Liver (tissue), 9 donors: Measurements from ENCODE around the gene TIMMDC1. TPM values are rescaled to one million over a fixed set of nuclear protein-coding genes. Genes with fewer than 3 reads are reported as not detected.
A peak's percentile ranks its signal among the peaks of the same experiment; 100 is the strongest.

ENCODE experiments used
- DNase-seq: peaks from one replicate; pipeline ENCODE4 v3.0.0-alpha.2; 2017; ENCODE audit warnings: low spot score
- H3K27ac ChIP-seq, 2 donors: one replicate each; pipeline ENCODE4 v1.7.0; 2013; ENCODE audit warnings: inconsistent platforms in 2 of 2, low read length in 2 of 2, control low read depth in 1 of 2, low read depth in 1 of 2, mild to moderate bottlenecking in 1 of 2
- H3K27me3 ChIP-seq, 4 donors: one replicate each; pipeline versions ENCODE4 v1.6.1 to v1.7.0; 2013; ENCODE audit warnings: low read length in 3 of 4, inconsistent platforms in 1 of 4, mild to moderate bottlenecking in 1 of 4, moderate library complexity in 1 of 4; ENCODE audit not compliant: control insufficient read depth in 4 of 4, insufficient read depth in 4 of 4
- H3K36me3 ChIP-seq, 4 donors: one replicate each; pipeline versions ENCODE4 v1.6.1 to v1.7.0; 2013; ENCODE audit warnings: low read length in 3 of 4, mild to moderate bottlenecking in 3 of 4, low read depth in 1 of 4, moderate library complexity in 1 of 4; ENCODE audit not compliant: control insufficient read depth in 4 of 4, insufficient read depth in 3 of 4
- H3K4me1 ChIP-seq, 4 donors: one replicate each; pipeline versions ENCODE4 v1.6.1 to v1.7.0; 2013; ENCODE audit warnings: low read length in 3 of 4, mild to moderate bottlenecking in 3 of 4, moderate library complexity in 1 of 4; ENCODE audit not compliant: control insufficient read depth in 4 of 4, insufficient read depth in 4 of 4
- H3K4me3 ChIP-seq, 3 donors: one replicate each; pipeline versions ENCODE4 v1.6.1 to v1.7.0; 2013; ENCODE audit warnings: low read length in 3 of 3, control low read depth in 1 of 3, low read depth in 1 of 3, mild to moderate bottlenecking in 1 of 3
- H3K9ac ChIP-seq, 2 donors: one replicate each; pipeline ENCODE4 v1.7.0; 2013; ENCODE audit warnings: low read length in 2 of 2, mild to moderate bottlenecking in 2 of 2, moderate library complexity in 2 of 2, control low read depth in 1 of 2, low read depth in 1 of 2
- H3K9me3 ChIP-seq, 4 donors: one replicate each; pipeline versions ENCODE4 v1.6.1 to v1.7.0; 2013; ENCODE audit warnings: low read length in 3 of 4; ENCODE audit not compliant: control insufficient read depth in 4 of 4
- CTCF ChIP-seq: fragments of 150-350 bp; IDR thresholded peaks from 2 replicates; pipeline ENCODE4 v1.5.1; 2017; ENCODE audit warnings: improper control_type of control experiment, low read depth, low read length; ENCODE audit not compliant: missing input control
- EGR1 ChIP-seq, 2 donors: IDR thresholded peaks; 2 replicates each; pipeline ENCODE4 v1.6.1; 2016 to 2018; ENCODE audit warnings: antibody characterized with exemption in 2 of 2, low read depth in 2 of 2
- FOXA1 ChIP-seq: IDR thresholded peaks from 2 replicates; pipeline ENCODE4 v1.6.1; 2016; ENCODE audit warnings: antibody characterized with exemption
- GABPA ChIP-seq, 2 donors: IDR thresholded peaks in 1 of 2; conservative IDR thresholded peaks in 1 of 2; 2 replicates each; pipeline ENCODE4 v1.6.1; 2016; ENCODE audit warnings: antibody characterized with exemption in 2 of 2, mild to moderate bottlenecking in 1 of 2, moderate library complexity in 1 of 2
- HNF4A ChIP-seq, 2 donors: conservative IDR thresholded peaks; 2 replicates each; pipeline ENCODE4 v1.6.1; 2016; ENCODE audit warnings: antibody characterized with exemption in 2 of 2, mild to moderate bottlenecking in 2 of 2
- HNF4G ChIP-seq: IDR thresholded peaks from 2 replicates; pipeline ENCODE4 v1.6.1; 2016; ENCODE audit warnings: antibody characterized with exemption
- JUND ChIP-seq, 2 donors: IDR thresholded peaks; 2 replicates each; pipeline ENCODE4 v1.6.1; 2016; ENCODE audit warnings: antibody characterized with exemption in 2 of 2
- RAD21 ChIP-seq, 2 donors: IDR thresholded peaks; 2 replicates each; pipeline ENCODE4 v1.6.1; 2016; ENCODE audit warnings: antibody characterized with exemption in 2 of 2, mild to moderate bottlenecking in 2 of 2
- REST ChIP-seq: IDR thresholded peaks from 2 replicates; pipeline ENCODE4 v1.6.1; 2016; ENCODE audit warnings: antibody characterized with exemption, mild to moderate bottlenecking
- SP1 ChIP-seq: IDR thresholded peaks from 2 replicates; pipeline ENCODE4 v1.6.1; 2018; ENCODE audit warnings: antibody characterized with exemption, mild to moderate bottlenecking
- TAF1 ChIP-seq: conservative IDR thresholded peaks from 2 replicates; pipeline ENCODE4 v1.6.1; 2016; ENCODE audit warnings: antibody characterized with exemption, mild to moderate bottlenecking
- YY1 ChIP-seq: IDR thresholded peaks from 2 replicates; pipeline ENCODE4 v1.6.1; 2016; ENCODE audit warnings: antibody characterized with exemption, mild to moderate bottlenecking
- ZBTB33 ChIP-seq: IDR thresholded peaks from 2 replicates; pipeline ENCODE4 v1.6.1; 2016; ENCODE audit warnings: antibody characterized with exemption
- WGBS: extraction: QIAGEN DNeasy Blood & Tissue Kit; methylation state at CpG from one replicate; pipeline ENCODE4 v1.1.7; 2013; 5-methylcytosine and 5-hydroxymethylcytosine counted together
- polyA plus RNA-seq, 2 donors: library from polyadenylated mRNA; stranded (reverse) in 1 of 2; unstranded in 1 of 2; fragments of 200-250 nt in 1 of 2; fragments of >200 nt in 1 of 2; fragmentation: Nextera tagmentation in 1 of 2; extraction: Ambion mirVana in 1 of 2; gene quantifications; one replicate each; pipeline versions ENCODE4 v1.2.1 to v1.2.3, GENCODE V29; 2013 to 2015
- total RNA-seq, 2 donors: library from RNA; depleted of rRNA; stranded (reverse); fragments of >200 nt; gene quantifications; one replicate each; pipeline ENCODE4 v1.2.3, GENCODE V29; 2014
- TF ChIP-seq, protein P1 (sequence below): IDR thresholded peaks from 2 replicates; pipeline ENCODE4 v1.6.1; 2016; ENCODE audit warnings: antibody characterized with exemption
- donor health status: healthy.
- donor health status: healthy.
- donor health status: healthy.
- donor health status: healthy.
- donor health status: healthy.

TIMMDC1 gene
- total and polyA plus RNA-seq, 4 donors, result 25.4 to 54.2 (median 33.2) TPM

DNA sequence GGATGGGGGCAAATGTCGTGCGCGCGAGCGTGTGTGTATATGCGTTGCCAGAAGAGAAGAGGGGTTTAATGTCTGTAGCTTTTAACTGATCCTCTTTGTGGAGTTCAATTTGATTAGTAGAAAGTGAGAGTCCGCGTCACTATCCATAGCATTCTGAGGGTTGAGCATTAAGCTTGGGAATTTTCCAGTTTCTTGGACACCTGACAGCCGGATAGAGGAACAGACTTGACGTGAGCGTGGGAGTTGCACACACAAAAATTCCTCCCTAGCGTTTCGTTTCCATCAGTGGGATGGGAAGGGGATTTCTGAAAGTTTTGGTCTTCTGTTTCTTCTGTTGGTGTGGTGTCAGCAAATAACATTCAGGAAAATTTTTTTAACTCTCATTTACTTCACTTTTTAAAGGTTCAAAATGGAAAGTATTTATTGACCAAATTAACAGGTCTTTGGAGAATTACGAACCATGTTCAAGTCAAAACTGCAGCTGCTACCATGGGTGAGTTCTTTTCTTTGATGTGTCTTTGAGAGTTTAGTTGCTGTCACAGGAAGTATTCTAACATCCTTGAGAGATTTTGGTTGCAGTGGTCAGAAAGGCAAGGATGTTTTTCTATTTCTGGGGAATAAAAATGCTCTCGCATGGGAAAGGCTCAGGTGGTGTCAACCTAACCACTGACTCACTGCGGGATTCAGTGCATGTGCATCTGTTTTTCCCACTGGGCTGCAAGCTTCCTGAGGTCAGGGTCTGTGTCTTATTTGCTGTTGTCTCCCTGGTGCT, 28.7 kb upstream of the TIMMDC1 start:
- Histone ChIP-seq H3K9me3 (no peaks in the 10 kb centered on the region), H3K4me3 (peak overlapping the region; percentile 72 to 95 (median 93)), H3K27me3 (no peaks in the 10 kb centered on the region), H3K36me3 (peaks cover 0 to 12% (median 4%) of the 10 kb centered on the region in 4 donors), H3K27ac (no peak overlapping the region), H3K4me1 (peaks cover 3 to 16% (median 8%) of the 10 kb centered on the region in 4 donors), H3K9ac (peak overlapping the region; percentile 33 to 51)
- 13% methylated on average over 16 of the region's 16 CpGs for WGBS
- TF ChIP-seq ZBTB33 (no peak), FOXA1 (no peak), GABPA (IDR thresholded peaks at IDR 0.05 in 1 of 2, conservative IDR thresholded peaks at IDR 0.05 in 1 of 2) (no peak), CTCF (no peak)
- no peak for DNase-seq

GRCh38 chr3:119470866-119471265, 27.5 kb upstream of the TIMMDC1 start:
- peaks cover 3 to 16% (median 8%) of the 10 kb centered on the region in 4 donors for H3K4me1 ChIP-seq
- H3K36me3 ChIP-seq, result peaks cover 0 to 12% (median 4%) of the 10 kb centered on the region in 4 donors
- no peak overlapping the region for H3K4me3 ChIP-seq
- DNase-seq, result no peak
- no peak overlapping the region for H3K9ac ChIP-seq
- H3K27me3 ChIP-seq, result no peaks in the 10 kb centered on the region
- H3K27ac ChIP-seq, result no peak overlapping the region
- H3K9me3 ChIP-seq, result no peaks in the 10 kb centered on the region
- TF ChIP-seq GABPA (IDR thresholded peaks at IDR 0.05 in 1 of 2, conservative IDR thresholded peaks at IDR 0.05 in 1 of 2), result no peak
- no peak for TF ChIP-seq HNF4G
- no peak for TF ChIP-seq HNF4A (conservative IDR thresholded peaks at IDR 0.05)
- TF ChIP-seq, protein P1, sequence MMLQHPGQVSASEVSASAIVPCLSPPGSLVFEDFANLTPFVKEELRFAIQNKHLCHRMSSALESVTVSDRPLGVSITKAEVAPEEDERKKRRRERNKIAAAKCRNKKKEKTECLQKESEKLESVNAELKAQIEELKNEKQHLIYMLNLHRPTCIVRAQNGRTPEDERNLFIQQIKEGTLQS, result no peak
- TF ChIP-seq RAD21 (IDR thresholded peaks at IDR 0.05), result no peak
- TF ChIP-seq EGR1 (IDR thresholded peaks at IDR 0.05; ENCODE audit: low read depth in 2 of 2), result no peak
- TF ChIP-seq YY1, result no peak
- no peak for TF ChIP-seq SP1
- no peak for TF ChIP-seq REST
- no peak for TF ChIP-seq CTCF
- TF ChIP-seq JUND (IDR thresholded peaks at IDR 0.05), result no peak
- TF ChIP-seq TAF1, result no peak
- 90% methylated on average over 6 of the region's 6 CpGs for WGBS
